ENCODE results near the gene PCSK5. TPM values are rescaled to one million over a fixed set of nuclear protein-coding genes. Genes with fewer than 3 reads are reported as not detected.
A peak's percentile ranks its signal among the peaks of the same experiment; 100 is the strongest.

Gene PCSK5
- total and polyA plus RNA-seq, 2 experiments from 2014 or later: 59.1 to 71.7 TPM

- no peaks in the 10 kb centered on the region for H3K27me3 ChIP-seq
- H3K27ac ChIP-seq: no peak overlapping the region
Observed at GRCh38 chr9:76400534-76401096, 510.1 kb downstream of the PCSK5 start.

GRCh38 chr9:76401176-76401575 lies 510.7 kb downstream of the PCSK5 start:
- H3K4me1 ChIP-seq (ENCODE audit: insufficient read depth): no peaks in the 10 kb centered on the region
- H3K4me2 ChIP-seq: no peak overlapping the region
- no peak overlapping the region for H2AFZ ChIP-seq
- H3K4me3 ChIP-seq: no peak overlapping the region
- TF ChIP-seq EZH2phosphoT487 (IDR thresholded peaks at IDR 0.05; ENCODE audit: low read depth, severe bottlenecking, unreplicated experiment) (no peak), EZH2 (IDR thresholded peaks at IDR 0.05; ENCODE audit: borderline replicate concordance) (no peak), CTCF (IDR thresholded peaks at IDR 0.05; ENCODE audit: poor library complexity) (no peak)
- H3K79me2 ChIP-seq: no peaks in the 10 kb centered on the region
- DNase-seq (ENCODE audit: low spot score): no peak
- no peaks in the 10 kb centered on the region for H3K9me3 ChIP-seq (ENCODE audit: low read depth)
- no peaks in the 10 kb centered on the region for H3K9me2 ChIP-seq (replicated peaks; ENCODE audit: insufficient read depth)
- no peaks in the 10 kb centered on the region for H4K20me1 ChIP-seq (ENCODE audit: insufficient read depth, poor library complexity, severe bottlenecking)
- 93% methylated on average over 2 of the region's 2 CpGs for WGBS (ENCODE audit: low lambda C conversion rate, missing lambda C conversion rate)
- H3K36me3 ChIP-seq (replicated peaks; ENCODE audit: insufficient read depth, low read depth): no peaks in the 10 kb centered on the region
- H3K27me3 ChIP-seq: no peaks in the 10 kb centered on the region
- no peak overlapping the region for H3K27ac ChIP-seq

More at GRCh38 chr9:76400534-76401096, 510.1 kb downstream of the PCSK5 start:
- peak; percentile 14 for DNase-seq (ENCODE audit: low spot score)
- no peaks in the 10 kb centered on the region for H3K9me3 ChIP-seq (ENCODE audit: low read depth)
- H3K4me2 ChIP-seq: no peak overlapping the region
- no peak overlapping the region for H2AFZ ChIP-seq
- H3K79me2 ChIP-seq: no peaks in the 10 kb centered on the region
- no peak overlapping the region for H3K4me3 ChIP-seq
- peaks cover 1% of the 10 kb centered on the region for H3K4me1 ChIP-seq (ENCODE audit: insufficient read depth)
- WGBS (ENCODE audit: low lambda C conversion rate, missing lambda C conversion rate): 42% methylated on average over 1 of the region's 1 CpG
- H4K20me1 ChIP-seq (ENCODE audit: insufficient read depth, poor library complexity, severe bottlenecking): no peaks in the 10 kb centered on the region
- H3K9me2 ChIP-seq (replicated peaks; ENCODE audit: insufficient read depth): no peaks in the 10 kb centered on the region
- TF ChIP-seq EZH2 (IDR thresholded peaks at IDR 0.05; ENCODE audit: borderline replicate concordance): no peak
- no peak for TF ChIP-seq CTCF (IDR thresholded peaks at IDR 0.05; ENCODE audit: poor library complexity)
- TF ChIP-seq EZH2phosphoT487 (IDR thresholded peaks at IDR 0.05; ENCODE audit: low read depth, severe bottlenecking, unreplicated experiment): no peak
- no peaks in the 10 kb centered on the region for H3K36me3 ChIP-seq (replicated peaks; ENCODE audit: insufficient read depth, low read depth)

DNA sequence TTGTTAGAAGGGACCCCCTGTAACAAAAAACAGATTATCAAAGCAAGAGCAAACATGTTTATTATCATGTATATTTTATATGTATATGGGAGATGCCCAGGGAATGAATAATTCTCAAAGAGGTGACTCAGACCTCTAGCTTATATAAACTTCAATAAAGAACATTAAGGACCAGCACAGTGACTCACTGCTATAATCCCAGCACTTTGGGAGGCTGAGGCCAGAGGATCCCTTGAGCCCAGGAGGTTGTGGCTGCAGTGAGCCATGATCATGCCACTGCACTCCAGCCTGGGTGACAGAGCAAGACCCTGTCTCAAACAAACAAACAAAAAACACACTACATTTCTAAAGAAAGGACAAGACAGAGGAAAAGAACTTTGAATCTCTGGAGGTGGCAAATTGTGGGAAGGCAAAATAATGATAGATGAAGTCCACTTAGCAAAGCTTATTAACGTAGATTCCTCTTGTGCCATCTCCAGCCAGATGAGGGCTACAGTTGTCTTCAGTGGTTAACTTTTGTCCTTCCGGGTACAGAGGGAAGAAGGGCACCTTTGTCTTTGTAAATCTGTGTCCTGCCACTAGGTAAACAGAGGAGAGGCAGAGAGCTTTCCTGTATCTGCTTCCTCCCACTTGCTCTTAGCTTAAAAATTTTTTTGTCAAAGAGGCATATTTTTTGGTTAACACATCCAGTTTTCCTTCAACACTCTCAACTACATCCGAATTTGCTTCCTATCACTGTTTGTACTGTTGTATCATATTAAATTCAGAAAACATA lies 511.3 kb downstream of the PCSK5 start:
- Histone ChIP-seq H3K36me3 (replicated peaks; ENCODE audit: insufficient read depth, low read depth) (no peaks in the 10 kb centered on the region), H3K9me3 (ENCODE audit: low read depth) (no peaks in the 10 kb centered on the region), H3K9me2 (replicated peaks; ENCODE audit: insufficient read depth) (no peaks in the 10 kb centered on the region), H2AFZ (no peak overlapping the region), H3K4me1 (ENCODE audit: insufficient read depth) (no peaks in the 10 kb centered on the region), H3K4me3 (no peak overlapping the region), H3K27ac (peak overlapping the region; percentile 41), H3K27me3 (no peaks in the 10 kb centered on the region), H4K20me1 (ENCODE audit: insufficient read depth, poor library complexity, severe bottlenecking) (no peaks in the 10 kb centered on the region), H3K79me2 (no peaks in the 10 kb centered on the region), H3K4me2 (no peak overlapping the region)
- WGBS (ENCODE audit: low lambda C conversion rate, missing lambda C conversion rate): 69% methylated on average over 3 of the region's 3 CpGs
- DNase-seq (ENCODE audit: low spot score): no peak
- TF ChIP-seq EZH2phosphoT487 (IDR thresholded peaks at IDR 0.05; ENCODE audit: low read depth, severe bottlenecking, unreplicated experiment) (no peak), CTCF (IDR thresholded peaks at IDR 0.05; ENCODE audit: poor library complexity) (no peak), EZH2 (IDR thresholded peaks at IDR 0.05; ENCODE audit: borderline replicate concordance) (no peak)
